Osteocyte (in vitro differentiated cells): Measurements from ENCODE around the gene DPP6. TPM values are rescaled to one million over a fixed set of nuclear protein-coding genes. Genes with fewer than 3 reads are reported as not detected.

ENCODE experiments used
- DNase-seq: peaks from one replicate; pipeline ENCODE4 v3.0.0; 2021; ENCODE audit warnings: mixed read lengths; ENCODE audit not compliant: unreplicated experiment; ENCODE audit errors: extremely low spot score
- H3K27ac Mint-ChIP-seq: one replicate; pipeline ENCODE4 v1.8.0; 2021; ENCODE audit warnings: mild to moderate bottlenecking, mixed read lengths; ENCODE audit not compliant: unreplicated experiment
- H3K27me3 Mint-ChIP-seq: one replicate; pipeline ENCODE4 v1.8.0; 2021; ENCODE audit warnings: mixed read lengths; ENCODE audit not compliant: unreplicated experiment
- H3K36me3 Mint-ChIP-seq: one replicate; pipeline ENCODE4 v1.8.0; 2021; ENCODE audit warnings: mixed read lengths; ENCODE audit not compliant: unreplicated experiment
- H3K4me1 Mint-ChIP-seq: one replicate; pipeline ENCODE4 v1.8.0; 2021; ENCODE audit warnings: mixed read lengths; ENCODE audit not compliant: unreplicated experiment
- H3K4me3 Mint-ChIP-seq: one replicate; pipeline ENCODE4 v1.8.0; 2021; ENCODE audit warnings: mild to moderate bottlenecking, moderate library complexity, mixed read lengths; ENCODE audit not compliant: unreplicated experiment
- H3K9me3 Mint-ChIP-seq: one replicate; pipeline ENCODE4 v1.8.0; 2021; ENCODE audit warnings: mixed read lengths; ENCODE audit not compliant: unreplicated experiment
- total RNA-seq: library from RNA; stranded (reverse); gene quantifications from 2 replicates; pipeline ENCODE4 v1.2.1, GENCODE V29; 2021
- TF ChIP-seq, protein P1 (sequence below): fragments of 200-600 bp; sonication (generic); IDR thresholded peaks from 2 replicates; pipeline ENCODE4 v1.5.0; 2021; ENCODE audit warnings: antibody characterized with exemption, mild to moderate bottlenecking, moderate library complexity

Gene DPP6
- total RNA-seq, 1 donor from 2014 or later: not detected

DNA sequence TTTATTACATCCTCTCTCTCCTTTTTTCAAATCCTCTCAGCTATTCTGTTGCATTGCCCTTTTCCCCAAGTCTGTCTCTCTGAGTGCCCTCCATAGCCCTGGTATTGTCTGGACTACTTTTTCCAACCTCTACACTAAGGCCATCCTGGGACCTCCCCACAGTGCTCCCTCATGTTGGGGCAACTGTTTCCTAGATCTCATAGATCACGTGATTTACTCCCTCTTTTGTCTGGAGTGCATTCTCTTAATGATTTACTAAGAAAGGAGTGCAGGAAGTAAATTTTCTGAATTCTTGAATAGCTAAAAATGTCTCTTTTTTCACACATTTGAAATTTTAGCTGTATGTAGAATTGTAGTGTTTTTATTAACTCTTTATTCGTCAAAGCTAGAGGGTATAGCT is 733.7 kb downstream of the DPP6 start:
- no peak for DNase-seq
- TF ChIP-seq, protein P1, sequence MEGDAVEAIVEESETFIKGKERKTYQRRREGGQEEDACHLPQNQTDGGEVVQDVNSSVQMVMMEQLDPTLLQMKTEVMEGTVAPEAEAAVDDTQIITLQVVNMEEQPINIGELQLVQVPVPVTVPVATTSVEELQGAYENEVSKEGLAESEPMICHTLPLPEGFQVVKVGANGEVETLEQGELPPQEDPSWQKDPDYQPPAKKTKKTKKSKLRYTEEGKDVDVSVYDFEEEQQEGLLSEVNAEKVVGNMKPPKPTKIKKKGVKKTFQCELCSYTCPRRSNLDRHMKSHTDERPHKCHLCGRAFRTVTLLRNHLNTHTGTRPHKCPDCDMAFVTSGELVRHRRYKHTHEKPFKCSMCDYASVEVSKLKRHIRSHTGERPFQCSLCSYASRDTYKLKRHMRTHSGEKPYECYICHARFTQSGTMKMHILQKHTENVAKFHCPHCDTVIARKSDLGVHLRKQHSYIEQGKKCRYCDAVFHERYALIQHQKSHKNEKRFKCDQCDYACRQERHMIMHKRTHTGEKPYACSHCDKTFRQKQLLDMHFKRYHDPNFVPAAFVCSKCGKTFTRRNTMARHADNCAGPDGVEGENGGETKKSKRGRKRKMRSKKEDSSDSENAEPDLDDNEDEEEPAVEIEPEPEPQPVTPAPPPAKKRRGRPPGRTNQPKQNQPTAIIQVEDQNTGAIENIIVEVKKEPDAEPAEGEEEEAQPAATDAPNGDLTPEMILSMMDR: no peak
- Mint-ChIP-seq H3K36me3 (no peaks in the 10 kb centered on the region), H3K4me3 (no peak overlapping the region), H3K9me3 (peaks cover 35% of the 10 kb centered on the region), H3K4me1 (no peaks in the 10 kb centered on the region), H3K27me3 (no peaks in the 10 kb centered on the region), H3K27ac (no peak overlapping the region)

DNA sequence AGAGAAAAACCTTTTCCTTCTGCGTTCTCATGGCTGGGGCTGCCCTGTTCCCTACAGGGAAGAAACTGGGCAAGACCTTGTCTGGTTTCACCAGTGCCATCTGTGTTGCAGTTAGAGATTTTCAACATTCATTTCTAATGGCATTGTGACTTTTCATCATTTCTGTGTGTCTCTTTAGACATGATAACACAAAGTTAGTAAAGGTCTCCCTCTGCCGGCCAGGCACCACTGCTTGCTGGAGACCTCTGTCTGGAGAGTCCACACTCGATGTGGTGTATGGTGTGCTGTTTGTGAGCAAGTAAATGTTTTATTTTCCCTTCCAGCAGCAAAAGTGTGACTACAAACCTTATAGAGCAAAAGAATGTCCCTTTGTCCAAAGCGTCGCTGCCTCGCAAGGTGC is 737.2 kb downstream of the DPP6 start:
- no peak overlapping the region for H3K4me3 Mint-ChIP-seq
- H3K9me3 Mint-ChIP-seq: peaks cover 33% of the 10 kb centered on the region
- DNase-seq: no peak
- TF ChIP-seq, protein P1: no peak
- no peaks in the 10 kb centered on the region for H3K27me3 Mint-ChIP-seq
- no peak overlapping the region for H3K27ac Mint-ChIP-seq
- H3K36me3 Mint-ChIP-seq: no peaks in the 10 kb centered on the region
- H3K4me1 Mint-ChIP-seq: no peaks in the 10 kb centered on the region

DNA sequence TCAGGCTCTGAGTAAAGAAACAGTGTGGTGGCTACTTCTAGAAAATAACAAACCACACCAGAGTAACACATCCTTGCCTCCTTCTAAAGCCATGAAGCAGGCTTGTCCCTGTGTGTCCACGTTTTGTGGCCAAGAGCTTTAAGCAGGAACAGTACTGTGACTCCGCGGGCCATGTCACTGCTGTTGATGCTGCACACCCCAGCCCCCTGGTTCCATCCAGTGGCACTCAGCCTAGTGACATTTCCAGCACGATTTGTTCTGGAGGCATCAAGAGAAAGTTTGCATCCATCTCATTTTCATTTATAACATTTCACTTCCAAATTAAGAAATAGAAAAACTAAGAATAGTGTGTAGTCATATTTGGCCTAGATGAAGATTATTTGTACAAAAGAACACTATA is 739.4 kb downstream of the DPP6 start:
- TF ChIP-seq, protein P1: no peak
- H3K27me3 Mint-ChIP-seq: no peaks in the 10 kb centered on the region
- DNase-seq: no peak
- no peaks in the 10 kb centered on the region for H3K4me1 Mint-ChIP-seq
- H3K9me3 Mint-ChIP-seq: peaks cover 26% of the 10 kb centered on the region
- no peak overlapping the region for H3K27ac Mint-ChIP-seq
- H3K4me3 Mint-ChIP-seq: no peak overlapping the region
- H3K36me3 Mint-ChIP-seq: no peaks in the 10 kb centered on the region

DNA sequence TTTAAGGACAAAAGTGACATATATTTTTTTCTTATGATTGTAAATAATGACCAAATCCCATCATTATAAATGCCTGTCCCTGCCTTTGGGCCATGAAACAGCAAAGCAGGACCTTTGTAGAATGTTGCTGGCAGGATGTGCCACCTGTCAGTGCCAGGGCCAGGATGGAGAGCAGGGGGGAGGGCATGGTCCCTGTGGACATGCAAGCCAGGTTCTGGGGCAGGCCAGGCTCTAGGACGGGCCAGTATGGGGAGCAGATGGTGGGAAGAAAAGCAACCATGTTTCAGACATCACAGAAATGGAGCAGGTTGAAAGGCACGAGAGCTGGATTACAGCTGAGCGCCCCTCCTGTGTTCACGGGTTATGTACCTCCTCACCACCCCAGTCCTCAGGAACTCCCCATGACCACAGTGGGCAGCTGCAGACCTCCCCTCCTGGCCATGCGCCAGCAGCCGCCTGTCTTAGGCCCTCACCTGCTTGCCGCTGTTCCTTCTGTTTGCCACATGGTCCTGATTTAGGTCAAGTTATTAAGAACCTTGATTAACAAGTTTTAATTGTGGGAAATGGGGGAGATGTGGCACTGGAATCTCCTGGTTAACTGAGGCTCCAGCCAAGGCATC is 740.3 kb downstream of the DPP6 start:
- peaks cover 26% of the 10 kb centered on the region for H3K9me3 Mint-ChIP-seq

DNA sequence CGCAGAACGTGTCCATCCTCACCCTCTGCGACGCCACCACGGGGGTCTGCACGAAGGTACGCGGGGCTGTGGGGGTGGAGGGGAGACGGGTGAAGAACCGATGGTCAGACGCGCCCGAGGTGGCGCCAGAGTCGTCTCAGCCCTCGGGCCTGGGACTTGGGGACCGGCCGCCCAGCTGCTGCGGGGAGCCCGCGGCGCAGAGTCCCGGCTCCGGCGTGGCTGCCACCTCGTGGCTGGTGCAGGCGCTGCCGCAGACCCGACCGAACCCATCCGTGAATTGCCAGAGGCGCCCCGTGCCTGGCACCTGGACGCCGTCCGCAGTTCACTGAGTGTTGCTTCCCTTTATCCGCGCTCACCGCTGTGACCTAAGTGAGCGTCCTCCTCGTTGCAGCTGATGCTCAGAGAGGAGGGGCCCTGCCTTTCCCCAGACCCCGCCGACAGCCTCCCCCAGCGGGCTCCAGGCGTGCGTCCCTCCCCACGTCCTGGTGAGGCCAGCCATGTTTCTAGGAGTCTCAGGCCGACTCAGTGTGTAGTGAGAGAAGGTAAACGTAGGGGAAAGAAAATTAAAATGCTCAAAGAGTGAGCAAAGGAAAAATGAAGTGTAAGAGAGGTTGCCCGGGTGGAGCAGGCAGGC is 742.1 kb downstream of the DPP6 start:
- DNase-seq: no peak
- H3K27me3 Mint-ChIP-seq: no peaks in the 10 kb centered on the region
- H3K27ac Mint-ChIP-seq: no peak overlapping the region
- TF ChIP-seq, protein P1: no peak
- no peaks in the 10 kb centered on the region for H3K4me1 Mint-ChIP-seq
- no peak overlapping the region for H3K4me3 Mint-ChIP-seq
- H3K36me3 Mint-ChIP-seq: no peaks in the 10 kb centered on the region
- peaks cover 21% of the 10 kb centered on the region for H3K9me3 Mint-ChIP-seq

More for the DNA sequence above, 740.3 kb downstream of the DPP6 start:
- TF ChIP-seq, protein P1: no peak
- Mint-ChIP-seq H3K4me3 (no peak overlapping the region), H3K27ac (no peak overlapping the region), H3K36me3 (no peaks in the 10 kb centered on the region), H3K4me1 (no peaks in the 10 kb centered on the region), H3K27me3 (no peaks in the 10 kb centered on the region)
- DNase-seq: no peak
